Mesenchymal stem cell (in vitro differentiated cells and primary cell): Measurements from ENCODE around the gene TIAL1.

ENCODE experiments used
- DNase-seq: peaks from one replicate; pipeline ENCODE4 v3.0.0-alpha.2; 2013
- H2AFZ ChIP-seq: one replicate; pipeline ENCODE4 v1.6.1; 2013; ENCODE audit warnings: low read depth, mild to moderate bottlenecking, control low read depth, inconsistent platforms, low read length, moderate library complexity
- H2AK5ac ChIP-seq: 2 replicates; pipeline ENCODE4 v1.6.1; 2013; ENCODE audit warnings: low read length, moderate library complexity, mild to moderate bottlenecking, inconsistent platforms; ENCODE audit not compliant: severe bottlenecking
- H2BK120ac ChIP-seq: one replicate; pipeline ENCODE4 v1.6.1; 2013; ENCODE audit warnings: low read depth, mild to moderate bottlenecking, inconsistent platforms, low read length, moderate library complexity
- H2BK12ac ChIP-seq, 2 experiments: one replicate each; pipeline ENCODE4 v1.6.1; 2013; ENCODE audit warnings: inconsistent platforms in 2 of 2, low read length in 2 of 2, mild to moderate bottlenecking in 2 of 2, moderate library complexity in 2 of 2, control low read depth in 1 of 2
- H2BK15ac ChIP-seq: one replicate; pipeline ENCODE4 v1.6.1; 2013; ENCODE audit warnings: mild to moderate bottlenecking, low read depth, inconsistent platforms; ENCODE audit not compliant: poor library complexity, severe bottlenecking
- H2BK5ac ChIP-seq: 2 replicates; pipeline ENCODE4 v1.6.1; 2013; ENCODE audit warnings: low read depth, mild to moderate bottlenecking, low read length, control low read depth, inconsistent platforms; ENCODE audit not compliant: poor library complexity, severe bottlenecking
- H3K14ac ChIP-seq, 2 experiments: one replicate each; pipeline ENCODE4 v1.6.1; 2013; ENCODE audit warnings: inconsistent platforms in 2 of 2, low read length in 2 of 2, control low read depth in 1 of 2, mild to moderate bottlenecking in 1 of 2, moderate library complexity in 1 of 2
- H3K18ac ChIP-seq, 2 experiments: one replicate each; pipeline ENCODE4 v1.6.1; 2013; ENCODE audit warnings: inconsistent platforms in 2 of 2, low read length in 2 of 2, control low read depth in 1 of 2, low read depth in 1 of 2, mild to moderate bottlenecking in 1 of 2
- H3K23ac ChIP-seq, 2 experiments: one replicate each; pipeline ENCODE4 v1.6.1; 2013; ENCODE audit warnings: inconsistent platforms in 2 of 2, low read length in 2 of 2, mild to moderate bottlenecking in 2 of 2, moderate library complexity in 2 of 2, control low read depth in 1 of 2
- H3K27ac ChIP-seq: 2 replicates; pipeline ENCODE4 v1.5.1; 2013; ENCODE audit warnings: mild to moderate bottlenecking, moderate library complexity, low read length, control low read depth, inconsistent platforms; ENCODE audit not compliant: poor library complexity, severe bottlenecking
- H3K27me3 ChIP-seq, 2 experiments: 2 replicates each; pipeline versions ENCODE4 v1.6.1 to v1.7.0; 2013; ENCODE audit warnings: low read length in 2 of 2, mild to moderate bottlenecking in 2 of 2, moderate library complexity in 2 of 2, control low read depth in 1 of 2, inconsistent platforms in 1 of 2; ENCODE audit not compliant: control insufficient read depth in 1 of 2, insufficient read depth in 1 of 2
- H3K36me3 ChIP-seq, 2 experiments: 2 replicates each; pipeline versions ENCODE4 v1.6.1 to v1.7.0; 2013; ENCODE audit warnings: low read length in 2 of 2, control low read depth in 1 of 2, inconsistent platforms in 1 of 2, low read depth in 1 of 2, mild to moderate bottlenecking in 1 of 2; ENCODE audit not compliant: insufficient read depth in 2 of 2, control insufficient read depth in 1 of 2
- H3K4ac ChIP-seq, 2 experiments: one replicate each; pipeline ENCODE4 v1.6.1; 2013; ENCODE audit warnings: inconsistent platforms in 2 of 2, low read length in 2 of 2, mild to moderate bottlenecking in 2 of 2, moderate library complexity in 2 of 2, control low read depth in 1 of 2, low read depth in 1 of 2
- H3K4me1 ChIP-seq: 2 replicates; pipeline ENCODE4 v1.6.1; 2013; ENCODE audit warnings: low read depth, low read length, control low read depth; ENCODE audit not compliant: control insufficient read depth, insufficient read depth
- H3K4me2 ChIP-seq: 2 replicates; pipeline ENCODE4 v1.6.1; 2013; ENCODE audit warnings: low read length, mild to moderate bottlenecking, inconsistent platforms; ENCODE audit not compliant: poor library complexity, severe bottlenecking
- H3K4me3 ChIP-seq, 2 experiments: 2 replicates each; pipeline versions ENCODE4 v1.5.1 to v1.7.0; 2013; ENCODE audit warnings: low read length in 2 of 2, mild to moderate bottlenecking in 2 of 2, control low read depth in 1 of 2, low read depth in 1 of 2; ENCODE audit not compliant: insufficient read depth in 1 of 2
- H3K79me1 ChIP-seq: replicated peaks from 2 replicates; pipeline ENCODE4 v1.6.1; 2013; ENCODE audit warnings: mild to moderate bottlenecking, control low read depth, low read length, inconsistent platforms; ENCODE audit not compliant: poor library complexity, severe bottlenecking
- H3K9ac ChIP-seq: 2 replicates; pipeline ENCODE4 v1.7.0; 2013; ENCODE audit warnings: mild to moderate bottlenecking, low read length, moderate library complexity
- H3K9me3 ChIP-seq: 2 replicates; pipeline ENCODE4 v1.7.0; 2013; ENCODE audit warnings: mild to moderate bottlenecking, low read length; ENCODE audit not compliant: control insufficient read depth
- H4K8ac ChIP-seq: one replicate; pipeline ENCODE4 v1.6.1; 2013; ENCODE audit warnings: inconsistent platforms, mild to moderate bottlenecking, low read length, moderate library complexity
- H4K91ac ChIP-seq: one replicate; pipeline ENCODE4 v1.6.1; 2013; ENCODE audit warnings: mild to moderate bottlenecking, low read length, inconsistent platforms
- WGBS: methylation state at CpG from one replicate; pipeline ENCODE4 v1.1.7; 2013; ENCODE audit warnings: mixed read lengths; 5-methylcytosine and 5-hydroxymethylcytosine counted together

Gene TIAL1

DNA sequence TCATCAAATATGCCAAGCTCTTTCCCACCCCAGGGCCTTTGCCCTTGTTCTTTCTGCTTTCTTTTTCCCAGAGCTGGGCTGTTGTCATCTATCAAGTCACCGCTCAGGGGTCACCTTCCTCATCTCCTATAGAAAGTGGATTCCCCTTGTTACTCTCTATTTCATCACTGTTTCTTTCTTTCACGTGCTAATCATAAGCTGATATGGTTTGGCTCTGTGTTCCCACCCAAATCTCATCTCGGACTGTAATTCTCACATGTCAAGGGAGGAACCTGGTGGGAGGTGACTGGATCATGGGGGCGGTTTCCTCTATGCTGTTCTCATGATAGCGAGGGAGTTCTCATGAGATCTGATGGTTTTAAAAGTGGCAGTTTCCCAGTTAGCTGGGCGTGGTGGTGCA lies 17.0 kb upstream of the TIAL1 start:
- Histone ChIP-seq H3K4ac (no peak overlapping the region), H3K36me3 (no peaks in the 10 kb centered on the region), H3K4me2 (no peak overlapping the region), H3K23ac (no peak overlapping the region), H2BK15ac (no peak overlapping the region), H2BK120ac (no peak overlapping the region), H3K4me3 (no peak overlapping the region), H4K8ac (no peak overlapping the region), H3K79me1 (no peaks in the 10 kb centered on the region), H2BK5ac (no peak overlapping the region), H2AK5ac (no peak overlapping the region), H3K27ac (no peak overlapping the region), H4K91ac (no peak overlapping the region), H3K18ac (no peak overlapping the region), H3K27me3 (peaks cover 0 to 8% of the 10 kb centered on the region in 2 experiments), H2BK12ac (no peak overlapping the region), H2AFZ (no peak overlapping the region), H3K4me1 (no peaks in the 10 kb centered on the region), H3K9me3 (no peaks in the 10 kb centered on the region), H3K14ac (no peak overlapping the region), H3K9ac (no peak overlapping the region)
- DNase-seq, result no peak
- 88% methylated on average over 6 of the region's 6 CpGs for WGBS

DNA sequence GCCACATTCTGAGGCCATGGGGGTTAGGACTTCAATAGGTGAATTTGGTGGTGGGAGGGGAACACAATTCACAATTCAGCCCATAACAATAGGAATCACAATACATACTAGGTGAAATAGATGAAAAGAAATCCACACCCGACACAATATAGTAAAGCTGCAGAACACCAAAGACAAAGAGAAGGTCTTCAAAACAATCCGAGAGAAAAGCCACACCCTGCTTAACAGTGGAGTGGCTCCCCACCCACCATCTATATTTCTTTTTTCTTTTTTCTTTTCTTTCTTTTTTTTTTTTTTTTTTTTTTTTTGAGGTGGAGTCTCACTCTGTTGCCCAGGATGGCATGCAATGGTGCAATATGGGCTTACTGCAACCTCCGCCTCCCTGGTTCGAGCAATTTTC lies 14.7 kb upstream of the TIAL1 start:
- Histone ChIP-seq H3K27me3 (peaks cover 0 to 8% of the 10 kb centered on the region in 2 experiments), H4K91ac (no peak overlapping the region), H3K9ac (no peak overlapping the region), H3K4me1 (no peaks in the 10 kb centered on the region), H3K4me2 (no peak overlapping the region), H2AK5ac (no peak overlapping the region), H3K18ac (no peak overlapping the region), H3K4me3 (no peak overlapping the region), H3K4ac (no peak overlapping the region), H2BK12ac (no peak overlapping the region), H3K9me3 (no peaks in the 10 kb centered on the region), H4K8ac (no peak overlapping the region), H2AFZ (no peak overlapping the region), H3K14ac (no peak overlapping the region), H2BK120ac (no peak overlapping the region), H3K27ac (no peak overlapping the region), H3K79me1 (no peaks in the 10 kb centered on the region), H2BK15ac (no peak overlapping the region), H2BK5ac (no peak overlapping the region), H3K23ac (no peak overlapping the region), H3K36me3 (no peaks in the 10 kb centered on the region)
- no peak for DNase-seq
- WGBS, result 100% methylated on average over 3 of the region's 4 CpGs

DNA sequence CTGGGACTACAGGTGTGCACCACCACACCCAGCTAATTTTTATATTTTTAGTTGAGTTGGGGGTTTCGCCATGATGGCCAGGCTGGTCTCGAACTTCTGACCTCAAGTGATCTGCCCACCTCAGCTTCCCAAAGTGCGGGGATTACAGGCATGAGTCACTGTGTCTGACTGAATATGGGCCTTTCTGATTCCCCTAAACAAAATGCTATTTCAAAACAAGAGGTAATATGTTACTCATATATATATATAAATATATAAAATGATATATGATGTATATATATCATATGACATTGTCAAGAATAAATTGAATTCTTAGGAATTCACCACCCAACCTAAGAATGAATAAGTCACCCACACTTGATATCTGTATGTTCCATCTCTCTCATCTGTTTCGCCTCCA lies 12.8 kb upstream of the TIAL1 start:
- Histone ChIP-seq H3K36me3 (no peaks in the 10 kb centered on the region), H4K8ac (no peak overlapping the region), H2BK120ac (no peak overlapping the region), H2BK15ac (no peak overlapping the region), H3K79me1 (no peaks in the 10 kb centered on the region), H2AK5ac (no peak overlapping the region), H3K23ac (no peak overlapping the region), H3K14ac (no peak overlapping the region), H3K4me1 (no peaks in the 10 kb centered on the region), H2BK12ac (no peak overlapping the region), H2AFZ (no peak overlapping the region), H3K18ac (no peak overlapping the region), H3K4me2 (no peak overlapping the region), H2BK5ac (no peak overlapping the region), H3K27me3 (peaks cover 0 to 8% of the 10 kb centered on the region in 2 experiments), H3K27ac (no peak overlapping the region), H3K9ac (no peak overlapping the region), H3K4me3 (no peak overlapping the region), H4K91ac (no peak overlapping the region), H3K9me3 (no peaks in the 10 kb centered on the region), H3K4ac (no peak overlapping the region)
- 100% methylated on average over 2 of the region's 4 CpGs for WGBS
- no peak for DNase-seq

DNA sequence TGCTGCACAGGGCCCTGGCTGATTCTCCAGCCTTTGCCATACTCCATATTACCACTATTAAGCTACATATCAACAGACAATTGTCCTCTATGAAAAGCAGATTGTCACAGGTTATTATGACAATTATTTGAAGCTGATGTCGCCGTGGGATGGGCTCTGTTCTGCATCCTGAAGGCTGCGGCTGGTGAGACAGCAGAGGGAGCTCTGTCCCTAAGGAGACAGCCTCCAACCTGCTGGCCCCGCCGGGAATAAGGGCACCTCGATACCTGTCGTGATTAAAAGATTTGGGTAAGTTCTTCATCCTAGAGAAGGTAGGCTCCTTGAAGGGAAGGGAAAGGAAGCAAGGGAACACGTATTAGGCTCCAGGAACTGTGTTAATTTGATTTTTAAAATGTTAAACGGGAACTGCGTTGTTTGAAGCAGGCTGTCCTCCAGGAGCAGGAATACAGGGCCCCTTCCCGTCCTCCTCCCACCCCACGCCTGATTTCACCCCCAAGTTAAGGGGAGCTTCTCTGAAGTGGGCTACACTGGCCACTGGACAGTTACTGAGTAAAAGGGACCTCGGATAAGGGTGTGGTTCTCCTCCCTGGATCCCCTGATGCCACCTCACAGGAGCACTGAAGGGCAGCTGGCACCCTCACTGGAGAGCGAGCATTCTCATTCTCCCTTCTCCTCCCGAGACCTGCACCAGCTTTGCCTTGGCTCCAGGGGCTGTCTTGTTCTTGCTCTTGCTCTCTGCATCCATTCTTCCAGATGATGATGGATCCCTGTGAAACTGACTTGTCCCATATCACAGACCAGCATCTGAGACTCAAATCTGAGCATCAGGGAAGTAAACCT lies 11.8 kb upstream of the TIAL1 start:
- Histone ChIP-seq H3K4me2 (no peak overlapping the region), H2AK5ac (no peak overlapping the region), H3K14ac (no peak overlapping the region), H3K36me3 (no peaks in the 10 kb centered on the region), H3K9me3 (no peaks in the 10 kb centered on the region), H3K27ac (no peak overlapping the region), H3K79me1 (no peaks in the 10 kb centered on the region), H3K9ac (no peak overlapping the region), H3K4me1 (no peaks in the 10 kb centered on the region), H2BK12ac (no peak overlapping the region), H3K23ac (no peak overlapping the region), H3K18ac (no peak overlapping the region), H2BK15ac (no peak overlapping the region), H2BK120ac (no peak overlapping the region), H2AFZ (peak overlapping the region; percentile 36), H3K4me3 (no peak overlapping the region), H4K91ac (no peak overlapping the region), H3K27me3 (peaks cover 0 to 8% of the 10 kb centered on the region in 2 experiments), H3K4ac (no peak overlapping the region), H4K8ac (no peak overlapping the region), H2BK5ac (no peak overlapping the region)
- peak; percentile 37 for DNase-seq
- WGBS, result 34% methylated on average over 13 of the region's 15 CpGs
